Karpas-422 (cell line): ENCODE measurements around the gene CNNM1. TPM values are rescaled to one million over a fixed set of nuclear protein-coding genes. Genes with fewer than 3 reads are reported as not detected.

Experiments
- DNase-seq: peaks from one replicate; pipeline ENCODE4 v3.0.0-alpha.2; 2015
- H2AFZ ChIP-seq: fragments of 200-600 bp; sonication (generic); 2 replicates; pipeline ENCODE4 v1.6.1; 2014; ENCODE audit warnings: antibody characterized with exemption, low read length, mixed read lengths
- H3K27ac ChIP-seq: fragments of 200-600 bp; sonication (generic); 2 replicates; pipeline ENCODE4 v1.5.1; 2014; ENCODE audit warnings: mild to moderate bottlenecking, low read length, moderate library complexity
- H3K27me3 ChIP-seq: fragments of 200-600 bp; sonication (generic); 2 replicates; pipeline ENCODE4 v1.6.1; 2014; ENCODE audit warnings: low read length, mixed read lengths
- H3K36me3 ChIP-seq: fragments of 200-600 bp; sonication (generic); 2 replicates; pipeline ENCODE4 v1.6.1; 2014; ENCODE audit warnings: low read length, mixed read lengths; ENCODE audit not compliant: insufficient read depth
- H3K4me1 ChIP-seq: fragments of 200-600 bp; sonication (generic); 2 replicates; pipeline ENCODE4 v1.6.1; 2014; ENCODE audit warnings: mild to moderate bottlenecking, low read length, mixed read lengths
- H3K4me2 ChIP-seq: fragments of 200-600 bp; sonication (generic); 2 replicates; pipeline ENCODE4 v1.6.1; 2014; ENCODE audit warnings: low read length, low read depth, mild to moderate bottlenecking; ENCODE audit not compliant: poor library complexity, severe bottlenecking
- H3K4me3 ChIP-seq: fragments of 200-600 bp; sonication (generic); 2 replicates; pipeline ENCODE4 v1.5.1; 2014; ENCODE audit warnings: mild to moderate bottlenecking, antibody characterized with exemption, low read length, mixed read lengths
- H3K79me2 ChIP-seq: fragments of 200-600 bp; sonication (generic); 2 replicates; pipeline ENCODE4 v1.6.1; 2014; ENCODE audit warnings: mild to moderate bottlenecking, low read length, mixed read lengths
- H3K9ac ChIP-seq: fragments of 200-600 bp; sonication (generic); 2 replicates; pipeline ENCODE4 v1.6.0; 2014; ENCODE audit warnings: low read length
- H3K9me2 ChIP-seq: fragments of 200-600 bp; sonication (generic), shearing (Covaris generic); replicated peaks from 2 replicates; pipeline ENCODE4 v1.6.0; 2014; ENCODE audit warnings: mild to moderate bottlenecking, low read length, moderate library complexity; ENCODE audit not compliant: insufficient read depth
- H3K9me3 ChIP-seq: fragments of 300-700, 200-600 bp; sonication (generic); 2 replicates; pipeline ENCODE4 v1.6.1; 2014; ENCODE audit warnings: low read length, mixed read lengths
- H4K20me1 ChIP-seq: fragments of 200-600 bp; sonication (generic); 2 replicates; pipeline ENCODE4 v1.6.1; 2014; ENCODE audit warnings: mild to moderate bottlenecking, antibody characterized with exemption, low read length, low read depth; ENCODE audit not compliant: insufficient read depth
- total RNA-seq: library from RNA; depleted of rRNA; stranded (reverse); fragments of >200 nt; shearing (Covaris generic); gene quantifications from 2 replicates; pipeline ENCODE4 v1.2.3, GENCODE V29; 2014; ENCODE audit warnings: low replicate concordance

CNNM1 gene
- total RNA-seq, 1 experiment from 2014 or later, result not detected

- Histone ChIP-seq H3K4me1 (no peaks in the 10 kb centered on the region), H3K9me2 (no peaks in the 10 kb centered on the region)
Measured at GRCh38 chr10:99347672-99348071, 18.5 kb downstream of the CNNM1 start.

GRCh38 chr10:99353182-99353581 lies 24.0 kb downstream of the CNNM1 start:
- no peak overlapping the region for H2AFZ ChIP-seq
- no peak overlapping the region for H3K4me2 ChIP-seq
- DNase-seq, result no peak
- H4K20me1 ChIP-seq, result no peaks in the 10 kb centered on the region
- H3K9me2 ChIP-seq, result no peaks in the 10 kb centered on the region
- no peak overlapping the region for H3K4me3 ChIP-seq
- H3K79me2 ChIP-seq, result no peaks in the 10 kb centered on the region
- no peaks in the 10 kb centered on the region for H3K9me3 ChIP-seq
- no peaks in the 10 kb centered on the region for H3K36me3 ChIP-seq
- H3K27me3 ChIP-seq, result no peaks in the 10 kb centered on the region
- peaks cover 6% of the 10 kb centered on the region for H3K4me1 ChIP-seq
- H3K9ac ChIP-seq, result no peak overlapping the region
- no peak overlapping the region for H3K27ac ChIP-seq

More at GRCh38 chr10:99347672-99348071, 18.5 kb downstream of the CNNM1 start:
- Histone ChIP-seq H3K27me3 (no peaks in the 10 kb centered on the region), H3K36me3 (no peaks in the 10 kb centered on the region), H3K4me2 (no peak overlapping the region), H3K9me3 (no peaks in the 10 kb centered on the region), H2AFZ (no peak overlapping the region), H3K79me2 (no peaks in the 10 kb centered on the region), H3K9ac (no peak overlapping the region), H4K20me1 (no peaks in the 10 kb centered on the region), H3K27ac (no peak overlapping the region), H3K4me3 (no peak overlapping the region)
- DNase-seq, result no peak

- Histone ChIP-seq H3K9me2 (no peaks in the 10 kb centered on the region), H2AFZ (no peak overlapping the region)
Measured at GRCh38 chr10:99357691-99358090, 28.5 kb downstream of the CNNM1 start.

GRCh38 chr10:99358101-99358500 lies 28.9 kb downstream of the CNNM1 start:
- Histone ChIP-seq H2AFZ (no peak overlapping the region), H3K4me3 (no peak overlapping the region), H3K36me3 (no peaks in the 10 kb centered on the region), H3K4me2 (no peak overlapping the region), H3K27me3 (no peaks in the 10 kb centered on the region), H3K79me2 (no peaks in the 10 kb centered on the region), H3K9me2 (no peaks in the 10 kb centered on the region), H3K9ac (no peak overlapping the region), H3K9me3 (no peaks in the 10 kb centered on the region), H3K4me1 (peaks cover 6% of the 10 kb centered on the region), H4K20me1 (no peaks in the 10 kb centered on the region), H3K27ac (no peak overlapping the region)
- DNase-seq, result no peak

More at GRCh38 chr10:99357691-99358090, 28.5 kb downstream of the CNNM1 start:
- no peak for DNase-seq
- H3K4me3 ChIP-seq, result no peak overlapping the region
- H3K27ac ChIP-seq, result no peak overlapping the region
- H3K9me3 ChIP-seq, result no peaks in the 10 kb centered on the region
- peaks cover 6% of the 10 kb centered on the region for H3K4me1 ChIP-seq
- no peaks in the 10 kb centered on the region for H3K36me3 ChIP-seq
- H3K79me2 ChIP-seq, result no peaks in the 10 kb centered on the region
- no peaks in the 10 kb centered on the region for H4K20me1 ChIP-seq
- H3K4me2 ChIP-seq, result no peak overlapping the region
- no peak overlapping the region for H3K9ac ChIP-seq
- no peaks in the 10 kb centered on the region for H3K27me3 ChIP-seq

GRCh38 chr10:99360934-99361333 lies 31.8 kb downstream of the CNNM1 start:
- H3K9me3 ChIP-seq, result no peaks in the 10 kb centered on the region
- H3K4me3 ChIP-seq, result no peak overlapping the region
- no peak overlapping the region for H3K9ac ChIP-seq
- no peaks in the 10 kb centered on the region for H3K36me3 ChIP-seq
- DNase-seq, result peak; percentile 51
- H3K27ac ChIP-seq, result no peak overlapping the region
- H3K27me3 ChIP-seq, result no peaks in the 10 kb centered on the region
- H4K20me1 ChIP-seq, result no peaks in the 10 kb centered on the region
- no peak overlapping the region for H2AFZ ChIP-seq
- H3K4me2 ChIP-seq, result no peak overlapping the region
- H3K4me1 ChIP-seq, result peaks cover 6% of the 10 kb centered on the region
- no peaks in the 10 kb centered on the region for H3K9me2 ChIP-seq
- no peaks in the 10 kb centered on the region for H3K79me2 ChIP-seq

- Histone ChIP-seq H3K27ac (no peak overlapping the region), H3K9ac (no peak overlapping the region), H3K79me2 (no peaks in the 10 kb centered on the region), H3K4me2 (no peak overlapping the region), H3K4me1 (no peaks in the 10 kb centered on the region), H4K20me1 (no peaks in the 10 kb centered on the region), H3K27me3 (no peaks in the 10 kb centered on the region), H3K36me3 (no peaks in the 10 kb centered on the region), H3K4me3 (no peak overlapping the region), H3K9me2 (no peaks in the 10 kb centered on the region), H2AFZ (no peak overlapping the region), H3K9me3 (no peaks in the 10 kb centered on the region)
- no peak for DNase-seq
Measured at GRCh38 chr10:99364125-99364524, 35.0 kb downstream of the CNNM1 start.

- no peak overlapping the region for H3K4me3 ChIP-seq
- no peak overlapping the region for H3K27ac ChIP-seq
- no peaks in the 10 kb centered on the region for H3K4me1 ChIP-seq
- no peaks in the 10 kb centered on the region for H4K20me1 ChIP-seq
- H2AFZ ChIP-seq, result no peak overlapping the region
- H3K9me3 ChIP-seq, result no peaks in the 10 kb centered on the region
- DNase-seq, result no peak
- H3K79me2 ChIP-seq, result no peaks in the 10 kb centered on the region
- no peak overlapping the region for H3K9ac ChIP-seq
- H3K9me2 ChIP-seq, result no peaks in the 10 kb centered on the region
- H3K4me2 ChIP-seq, result no peak overlapping the region
- H3K27me3 ChIP-seq, result no peaks in the 10 kb centered on the region
- no peaks in the 10 kb centered on the region for H3K36me3 ChIP-seq
Measured at GRCh38 chr10:99365311-99365710, 36.2 kb downstream of the CNNM1 start.

DNA sequence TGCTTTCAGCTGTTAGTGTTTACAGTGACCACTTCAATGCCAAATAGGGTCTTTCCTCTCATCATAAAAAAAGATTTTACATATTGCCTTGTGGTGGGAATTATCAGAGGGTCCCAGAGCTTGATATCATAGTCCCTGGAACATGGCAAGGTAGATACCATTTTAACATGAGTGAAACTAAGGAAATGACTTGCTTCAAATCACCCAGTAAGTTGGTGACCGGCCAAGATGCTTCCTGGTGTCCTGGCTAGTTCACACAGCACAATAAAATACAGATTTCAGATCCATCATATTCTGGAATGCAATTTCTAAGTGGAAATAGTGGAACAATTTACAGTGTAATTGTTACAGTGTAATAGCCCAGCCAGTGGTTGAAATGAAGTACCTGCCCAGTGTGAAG lies 36.6 kb downstream of the CNNM1 start:
- no peak for DNase-seq

DNA sequence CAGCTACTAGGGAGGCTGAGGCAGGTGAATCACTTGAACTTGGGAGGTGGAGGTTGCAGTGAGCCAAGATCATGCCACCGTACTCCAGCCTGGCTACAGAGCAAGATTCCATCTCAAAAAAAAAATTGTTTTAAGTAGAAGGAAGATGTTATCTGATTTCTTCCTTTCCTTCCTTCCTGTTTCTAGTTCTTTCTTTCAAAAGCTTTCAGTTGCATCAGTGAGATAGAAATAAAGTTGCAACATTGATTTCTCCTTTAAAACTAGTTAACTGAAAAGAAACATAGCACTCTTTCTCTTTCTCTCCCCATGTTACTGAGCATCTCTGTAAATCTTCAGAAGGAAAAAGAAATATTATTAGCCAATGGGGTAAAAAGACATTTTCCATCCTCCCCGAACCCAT lies 37.5 kb downstream of the CNNM1 start:
- H3K9me3 ChIP-seq, result no peaks in the 10 kb centered on the region
- H3K27me3 ChIP-seq, result no peaks in the 10 kb centered on the region
- no peak overlapping the region for H3K4me2 ChIP-seq
- no peak overlapping the region for H3K9ac ChIP-seq
- H3K27ac ChIP-seq, result no peak overlapping the region
- DNase-seq, result no peak
- no peak overlapping the region for H2AFZ ChIP-seq
- H4K20me1 ChIP-seq, result no peaks in the 10 kb centered on the region
- H3K4me3 ChIP-seq, result no peak overlapping the region
- no peaks in the 10 kb centered on the region for H3K36me3 ChIP-seq
- no peaks in the 10 kb centered on the region for H3K79me2 ChIP-seq
- H3K4me1 ChIP-seq, result peaks cover 6% of the 10 kb centered on the region
- no peaks in the 10 kb centered on the region for H3K9me2 ChIP-seq

More for the DNA sequence above, 36.6 kb downstream of the CNNM1 start:
- H3K36me3 ChIP-seq, result no peaks in the 10 kb centered on the region
- no peaks in the 10 kb centered on the region for H3K9me2 ChIP-seq
- no peak overlapping the region for H3K4me3 ChIP-seq
- H3K9me3 ChIP-seq, result no peaks in the 10 kb centered on the region
- no peak overlapping the region for H3K4me2 ChIP-seq
- H3K27ac ChIP-seq, result no peak overlapping the region
- no peak overlapping the region for H3K9ac ChIP-seq
- H2AFZ ChIP-seq, result no peak overlapping the region
- no peaks in the 10 kb centered on the region for H3K27me3 ChIP-seq
- no peaks in the 10 kb centered on the region for H3K4me1 ChIP-seq
- no peaks in the 10 kb centered on the region for H3K79me2 ChIP-seq
- H4K20me1 ChIP-seq, result no peaks in the 10 kb centered on the region
